Ishikawa (cell line): Measurements from ENCODE around the gene GRIK2.
A peak's percentile ranks its signal among the peaks of the same experiment; 100 is the strongest.

ENCODE experiments used
- CEBPB ChIP-seq: IDR thresholded peaks from 2 replicates; pipeline ENCODE4 v1.6.1; 2012
- CREB1 ChIP-seq: IDR thresholded peaks from 2 replicates; pipeline ENCODE4 v1.6.1; 2012; ENCODE audit warnings: low read depth
- EGR1 ChIP-seq: IDR thresholded peaks from 2 replicates; pipeline ENCODE4 v1.6.1; 2012
- EP300 ChIP-seq: IDR thresholded peaks from 2 replicates; pipeline ENCODE4 v1.6.1; 2012; ENCODE audit warnings: borderline replicate concordance
- FOXM1 ChIP-seq: IDR thresholded peaks from 2 replicates; pipeline ENCODE4 v1.6.1; 2012; ENCODE audit warnings: low read depth, borderline replicate concordance
- NFIC ChIP-seq: IDR thresholded peaks from 2 replicates; pipeline ENCODE4 v1.6.1; 2012
- RAD21 ChIP-seq: IDR thresholded peaks from 2 replicates; pipeline ENCODE4 v1.6.1; 2012; ENCODE audit warnings: low read depth
- TAF1 ChIP-seq: IDR thresholded peaks from 2 replicates; pipeline ENCODE4 v1.6.1; 2012; ENCODE audit warnings: low read depth, mild to moderate bottlenecking
- TCF12 ChIP-seq: IDR thresholded peaks from 2 replicates; pipeline ENCODE4 v1.6.1; 2012; ENCODE audit warnings: low read depth
- TEAD4 ChIP-seq: IDR thresholded peaks from 2 replicates; pipeline ENCODE4 v1.6.1; 2012
- USF1 ChIP-seq: IDR thresholded peaks from 2 replicates; pipeline ENCODE4 v1.6.1; 2012
- YY1 ChIP-seq: IDR thresholded peaks from 2 replicates; pipeline ENCODE4 v1.6.1; 2012; ENCODE audit warnings: low read depth
- ZBTB7A ChIP-seq: IDR thresholded peaks from 2 replicates; pipeline ENCODE4 v1.6.1; 2012; ENCODE audit warnings: low read depth
- TF ChIP-seq, protein P1 (sequence below): IDR thresholded peaks from 2 replicates; pipeline ENCODE4 v1.6.1; 2012
- TF ChIP-seq, protein P2 (sequence below): IDR thresholded peaks from 2 replicates; pipeline ENCODE4 v1.6.1; 2012; ENCODE audit warnings: low read depth, mild to moderate bottlenecking

GRIK2 gene

GRCh38 chr6:101386982-101387381, 6.5 kb upstream of the GRIK2 start:
- TF ChIP-seq TEAD4 = 0 out of 2 replicates have a peak, but pooled peaks have one; percentile 32
- TF ChIP-seq, protein P1, sequence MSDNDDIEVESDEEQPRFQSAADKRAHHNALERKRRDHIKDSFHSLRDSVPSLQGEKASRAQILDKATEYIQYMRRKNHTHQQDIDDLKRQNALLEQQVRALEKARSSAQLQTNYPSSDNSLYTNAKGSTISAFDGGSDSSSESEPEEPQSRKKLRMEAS = no peak

DNA sequence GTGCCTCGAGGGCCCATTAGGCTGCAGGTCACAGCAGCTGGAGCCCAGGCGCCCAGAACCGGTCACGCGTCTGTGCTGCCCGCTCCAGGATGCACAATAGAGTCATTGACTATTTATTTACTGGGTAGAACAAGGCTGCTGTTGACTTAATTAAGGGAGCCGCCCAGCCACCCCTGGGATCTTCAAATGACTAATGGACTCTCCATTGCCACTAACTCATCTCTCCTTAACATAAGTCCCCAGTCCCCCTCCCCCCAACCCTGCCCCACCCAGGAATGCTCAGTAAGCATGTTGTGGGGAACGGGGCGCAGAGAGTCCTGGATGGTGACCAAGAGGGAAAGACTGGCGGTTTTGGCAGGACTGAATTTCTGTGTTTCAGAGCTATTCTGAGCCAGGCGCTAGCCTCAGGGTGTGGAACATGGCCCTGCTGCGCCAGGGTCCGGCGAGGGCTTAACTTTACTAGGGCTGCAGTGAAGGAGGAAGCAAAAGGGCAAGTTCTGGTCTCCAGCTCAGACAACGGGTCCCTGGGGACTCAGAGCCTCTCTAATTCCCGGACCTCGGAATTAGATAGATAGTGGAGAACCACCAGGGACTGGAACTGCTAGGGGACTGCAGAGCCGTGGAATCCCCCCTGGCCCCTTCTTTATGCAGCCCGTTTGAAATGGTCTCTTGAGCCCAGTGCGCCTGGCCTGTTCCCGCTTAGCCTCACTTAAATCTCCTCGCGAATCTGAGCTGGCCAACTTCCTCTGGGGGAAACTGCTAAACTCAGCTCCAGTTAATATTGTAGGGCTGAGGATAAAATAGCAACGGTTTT, 1.5 kb upstream of the GRIK2 start:
- TF ChIP-seq TAF1 (no peak), TCF12 (no peak), ZBTB7A (no peak), YY1 (no peak)
- TF ChIP-seq, protein P2, sequence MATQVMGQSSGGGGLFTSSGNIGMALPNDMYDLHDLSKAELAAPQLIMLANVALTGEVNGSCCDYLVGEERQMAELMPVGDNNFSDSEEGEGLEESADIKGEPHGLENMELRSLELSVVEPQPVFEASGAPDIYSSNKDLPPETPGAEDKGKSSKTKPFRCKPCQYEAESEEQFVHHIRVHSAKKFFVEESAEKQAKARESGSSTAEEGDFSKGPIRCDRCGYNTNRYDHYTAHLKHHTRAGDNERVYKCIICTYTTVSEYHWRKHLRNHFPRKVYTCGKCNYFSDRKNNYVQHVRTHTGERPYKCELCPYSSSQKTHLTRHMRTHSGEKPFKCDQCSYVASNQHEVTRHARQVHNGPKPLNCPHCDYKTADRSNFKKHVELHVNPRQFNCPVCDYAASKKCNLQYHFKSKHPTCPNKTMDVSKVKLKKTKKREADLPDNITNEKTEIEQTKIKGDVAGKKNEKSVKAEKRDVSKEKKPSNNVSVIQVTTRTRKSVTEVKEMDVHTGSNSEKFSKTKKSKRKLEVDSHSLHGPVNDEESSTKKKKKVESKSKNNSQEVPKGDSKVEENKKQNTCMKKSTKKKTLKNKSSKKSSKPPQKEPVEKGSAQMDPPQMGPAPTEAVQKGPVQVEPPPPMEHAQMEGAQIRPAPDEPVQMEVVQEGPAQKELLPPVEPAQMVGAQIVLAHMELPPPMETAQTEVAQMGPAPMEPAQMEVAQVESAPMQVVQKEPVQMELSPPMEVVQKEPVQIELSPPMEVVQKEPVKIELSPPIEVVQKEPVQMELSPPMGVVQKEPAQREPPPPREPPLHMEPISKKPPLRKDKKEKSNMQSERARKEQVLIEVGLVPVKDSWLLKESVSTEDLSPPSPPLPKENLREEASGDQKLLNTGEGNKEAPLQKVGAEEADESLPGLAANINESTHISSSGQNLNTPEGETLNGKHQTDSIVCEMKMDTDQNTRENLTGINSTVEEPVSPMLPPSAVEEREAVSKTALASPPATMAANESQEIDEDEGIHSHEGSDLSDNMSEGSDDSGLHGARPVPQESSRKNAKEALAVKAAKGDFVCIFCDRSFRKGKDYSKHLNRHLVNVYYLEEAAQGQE = no peak

DNA sequence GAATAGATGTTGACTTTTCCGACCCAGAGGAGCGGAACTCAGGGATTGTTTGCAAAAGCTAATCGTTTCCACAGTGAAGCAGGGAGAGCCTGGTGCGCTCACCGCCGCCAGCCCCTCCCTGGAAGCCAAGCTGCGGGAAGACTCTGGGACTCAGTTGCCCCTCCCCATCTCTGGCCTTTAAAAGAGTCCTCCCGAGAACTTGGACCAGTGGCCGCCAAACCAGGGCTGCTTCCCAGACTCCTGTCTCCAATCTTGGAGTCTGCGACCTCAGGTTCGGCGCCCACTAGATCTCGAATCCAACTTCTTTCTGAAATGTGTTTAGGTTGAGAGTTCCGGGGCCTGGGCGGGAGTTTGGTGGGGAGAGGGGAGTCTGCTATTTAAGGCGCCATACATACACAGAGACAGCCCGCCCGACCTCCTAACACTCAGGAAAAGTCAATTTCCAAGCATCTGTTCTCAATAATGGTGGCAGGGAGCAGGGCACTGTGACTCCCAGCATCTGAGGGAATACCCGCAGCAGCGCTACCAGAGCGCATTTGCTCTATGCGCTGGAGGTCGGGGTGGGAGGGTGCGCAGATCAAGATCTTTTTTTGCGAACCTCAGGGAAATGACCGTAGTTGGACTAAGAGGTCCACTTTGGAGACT, 800 bp upstream of the GRIK2 start:
- no peak for TF ChIP-seq EGR1
- no peak for TF ChIP-seq YY1
- TF ChIP-seq ZBTB7A = no peak
- no peak for TF ChIP-seq USF1
- TF ChIP-seq, protein P1 = no peak
- TF ChIP-seq EP300 = no peak

DNA sequence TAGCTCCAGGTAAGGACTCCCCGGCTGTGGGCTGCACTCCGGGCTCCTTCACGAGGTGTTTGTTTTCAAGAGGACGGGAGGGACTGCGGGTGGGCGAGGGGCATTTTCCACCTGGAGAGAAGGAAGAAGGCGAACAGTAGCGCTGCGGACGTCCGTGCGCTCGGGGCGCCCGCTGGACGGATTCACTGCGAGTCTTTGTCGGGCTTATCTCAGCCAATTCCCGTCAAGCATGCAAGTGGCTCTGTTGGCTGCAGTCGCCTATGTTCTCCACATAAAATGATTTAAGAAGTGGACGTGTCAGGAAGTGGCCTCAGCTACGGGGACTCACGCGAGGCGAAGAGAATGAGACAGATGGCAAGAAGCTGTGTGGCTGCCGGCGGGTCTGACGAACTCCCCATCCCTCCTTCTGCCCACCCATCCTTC, 332 bp downstream of the GRIK2 start:
- TF ChIP-seq FOXM1 (no peak), EP300 (no peak), CREB1 (no peak), CEBPB (no peak), YY1 (no peak), TAF1 (no peak), EGR1 (no peak), NFIC (no peak), TCF12 (no peak), RAD21 (no peak), TEAD4 (no peak), ZBTB7A (no peak), USF1 (no peak)
- TF ChIP-seq, protein P1 = no peak
- TF ChIP-seq, protein P2 = no peak

GRCh38 chr6:101394936-101395335, 1.4 kb downstream of the GRIK2 start:
- no peak for TF ChIP-seq NFIC

DNA sequence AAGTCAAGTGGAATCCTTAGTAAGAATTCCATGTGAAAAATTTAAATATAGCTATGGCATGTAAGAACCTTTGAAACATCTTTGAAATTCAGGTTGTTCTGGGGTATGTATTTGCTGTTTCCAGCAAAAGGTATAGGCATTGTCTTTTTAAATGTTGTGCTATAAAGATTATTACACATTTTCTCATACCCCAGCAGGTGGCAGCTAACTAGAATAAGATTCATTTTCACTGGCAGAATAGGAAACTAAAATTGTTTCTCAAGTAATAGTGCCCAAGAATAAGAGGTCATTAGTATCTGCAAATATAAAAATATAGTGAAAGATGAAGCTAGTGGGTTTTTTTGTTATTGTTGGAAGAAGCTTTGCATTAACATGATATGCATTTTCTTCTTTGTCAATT, 1.8 kb downstream of the GRIK2 start:
- 0 out of 2 replicates have a peak, but pooled peaks have one; percentile 3 for TF ChIP-seq RAD21
- TF ChIP-seq USF1 = no peak
- TF ChIP-seq CEBPB = no peak
- no peak for TF ChIP-seq FOXM1
- TF ChIP-seq, protein P2 = no peak
